Measurements from ENCODE around the gene FARP1.

Gene FARP1

DNA sequence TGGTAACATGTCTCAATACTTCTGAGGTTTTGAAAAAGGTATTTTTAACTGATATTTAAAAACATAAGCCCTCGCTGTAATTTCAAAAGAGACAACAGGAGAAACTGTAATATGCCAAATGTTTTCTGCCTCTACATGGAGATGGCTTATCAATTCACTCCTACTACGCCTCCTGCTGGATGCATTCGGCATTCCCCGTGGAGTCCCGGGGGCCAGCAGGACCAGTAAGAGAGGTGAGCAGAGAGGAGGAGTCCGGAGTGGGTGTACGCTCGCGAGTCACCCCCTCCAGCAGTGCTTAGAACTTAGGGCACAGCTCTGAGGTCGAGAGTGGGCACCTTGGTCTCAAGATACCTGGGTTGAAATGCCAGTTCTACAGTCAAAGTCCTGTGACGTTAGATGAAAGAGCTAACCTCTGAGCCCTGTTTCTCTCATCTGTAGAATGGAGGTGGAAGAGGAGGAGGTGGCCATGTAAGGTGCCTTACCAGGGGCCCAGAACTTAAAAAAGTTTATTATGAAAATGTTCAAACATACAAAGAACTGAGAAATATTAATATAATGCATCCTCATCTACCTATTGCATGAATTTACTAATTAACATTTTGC, 323.8 kb downstream of the FARP1 start:
- DNase-seq: peak; percentile 67
- peaks cover 39% of the 10 kb centered on the region for H3K4me1 Mint-ChIP-seq (ENCODE audit: low read depth)
- peaks cover 90% of the 10 kb centered on the region for H3K36me3 Mint-ChIP-seq (ENCODE audit: low read depth)
- H3K9me3 Mint-ChIP-seq: no peaks in the 10 kb centered on the region
- H3K27me3 Mint-ChIP-seq: no peaks in the 10 kb centered on the region
- H3K27ac Mint-ChIP-seq: peak overlapping the region; percentile 67
- no peak overlapping the region for H3K4me3 Mint-ChIP-seq

DNA sequence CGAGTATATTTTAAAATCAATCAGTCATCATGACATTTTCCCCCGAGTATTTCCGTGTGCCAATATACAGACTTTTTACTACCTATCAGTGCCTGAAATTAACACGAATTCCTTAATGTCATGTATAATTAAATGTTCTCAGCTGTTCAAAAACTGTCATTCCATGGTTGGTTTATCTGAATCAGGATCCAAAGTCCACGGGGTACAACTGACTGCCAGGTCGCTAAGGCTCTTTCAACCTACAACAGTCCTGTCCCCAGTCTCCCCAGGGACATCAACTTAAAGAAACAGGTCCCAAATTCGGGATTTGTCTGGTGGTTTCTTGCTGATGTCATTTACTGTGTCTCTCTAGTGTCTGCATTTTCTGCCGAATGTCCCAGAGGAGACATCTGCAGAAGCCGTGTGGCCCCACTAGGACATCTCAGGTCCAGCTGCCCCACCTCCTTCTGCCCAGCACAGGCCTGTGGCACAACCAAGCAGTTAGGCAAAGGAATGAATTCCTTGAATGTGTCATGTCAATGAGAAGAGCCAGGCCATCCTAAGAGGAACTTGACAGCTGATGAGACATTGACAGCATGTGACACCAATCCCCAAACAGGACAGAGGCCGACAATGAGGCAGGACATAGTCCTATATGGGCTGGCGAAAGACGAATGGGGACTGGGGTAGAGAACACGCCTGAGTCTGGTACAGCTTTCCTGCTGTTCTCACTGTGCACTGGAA, 324.5 kb downstream of the FARP1 start:
- Mint-ChIP-seq H3K36me3 (ENCODE audit: low read depth) (peaks cover 90% of the 10 kb centered on the region), H3K9me3 (no peaks in the 10 kb centered on the region), H3K27ac (peak overlapping the region; percentile 67), H3K4me3 (no peak overlapping the region), H3K27me3 (no peaks in the 10 kb centered on the region), H3K4me1 (ENCODE audit: low read depth) (peaks cover 43% of the 10 kb centered on the region)
- no peak for DNase-seq

DNA sequence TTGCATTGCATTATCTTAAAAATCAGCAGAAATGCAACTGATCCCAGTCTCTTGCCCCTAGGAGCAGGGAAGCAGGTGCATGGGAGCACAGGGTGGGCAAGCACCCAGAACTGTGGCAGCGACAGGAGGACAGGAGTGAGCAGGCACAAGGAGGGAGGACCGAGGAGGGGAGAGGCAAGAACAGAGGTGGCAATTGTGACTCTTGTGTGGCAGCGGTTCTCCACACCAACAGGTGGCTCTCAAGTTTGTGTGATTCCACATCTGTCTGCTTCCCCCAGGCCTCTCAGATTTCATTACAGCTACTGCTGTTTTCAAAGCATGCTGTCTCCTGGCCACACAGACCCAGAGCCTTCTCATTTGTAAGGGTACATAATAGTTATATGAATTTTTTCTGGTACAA, 325.5 kb downstream of the FARP1 start:
- DNase-seq: no peak
- H3K36me3 Mint-ChIP-seq (ENCODE audit: low read depth): peaks cover 90% of the 10 kb centered on the region

DNA sequence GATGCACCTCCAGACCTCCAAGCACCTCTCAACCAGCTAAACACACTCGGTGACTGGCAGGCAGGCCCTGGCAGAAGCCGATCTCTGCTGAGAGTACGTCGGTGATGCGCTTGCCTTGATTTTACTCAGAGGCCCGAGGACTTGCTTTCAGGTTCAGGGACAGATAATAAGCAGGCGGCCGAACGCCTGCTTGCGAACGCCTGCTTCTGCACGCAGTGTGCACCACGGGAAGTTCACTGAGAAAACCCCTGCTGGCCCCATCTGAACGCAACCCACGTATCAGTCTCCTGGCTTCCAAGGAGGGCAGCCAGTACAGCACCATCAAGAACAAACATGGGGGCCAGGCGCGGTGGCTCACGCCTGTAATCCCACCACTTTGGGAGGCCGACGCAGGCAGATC, 326.0 kb downstream of the FARP1 start:
- Mint-ChIP-seq H3K4me1 (ENCODE audit: low read depth) (peaks cover 47% of the 10 kb centered on the region), H3K4me3 (no peak overlapping the region), H3K27ac (peak overlapping the region; percentile 5), H3K27me3 (no peaks in the 10 kb centered on the region), H3K36me3 (ENCODE audit: low read depth) (peaks cover 90% of the 10 kb centered on the region), H3K9me3 (no peaks in the 10 kb centered on the region)
- DNase-seq: no peak

More for the DNA sequence above, 325.5 kb downstream of the FARP1 start:
- no peaks in the 10 kb centered on the region for H3K27me3 Mint-ChIP-seq
- H3K4me3 Mint-ChIP-seq: no peak overlapping the region
- H3K9me3 Mint-ChIP-seq: no peaks in the 10 kb centered on the region
- peak overlapping the region; percentile 67 for H3K27ac Mint-ChIP-seq
- H3K4me1 Mint-ChIP-seq (ENCODE audit: low read depth): peaks cover 45% of the 10 kb centered on the region

DNA sequence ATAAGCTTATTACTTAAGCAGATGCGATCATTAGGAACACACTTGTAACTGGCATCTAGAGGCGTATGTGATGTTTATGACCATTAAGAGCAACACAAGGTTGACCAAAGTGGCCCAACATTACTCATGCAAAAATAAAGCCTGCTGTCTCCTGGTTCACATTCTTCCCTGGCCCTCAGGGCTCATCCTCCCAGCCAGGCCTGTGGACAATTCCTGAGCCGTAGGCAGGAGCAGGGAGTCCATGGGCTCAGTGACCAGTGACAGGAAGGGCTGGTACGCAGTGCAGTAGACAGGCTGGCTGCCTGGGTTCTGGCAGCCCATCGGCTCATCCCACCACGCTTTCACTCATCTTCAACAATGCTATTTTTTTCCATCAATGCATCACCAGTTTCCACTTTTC, 328.0 kb downstream of the FARP1 start:
- H3K27ac Mint-ChIP-seq: peak overlapping the region; percentile 30

DNA sequence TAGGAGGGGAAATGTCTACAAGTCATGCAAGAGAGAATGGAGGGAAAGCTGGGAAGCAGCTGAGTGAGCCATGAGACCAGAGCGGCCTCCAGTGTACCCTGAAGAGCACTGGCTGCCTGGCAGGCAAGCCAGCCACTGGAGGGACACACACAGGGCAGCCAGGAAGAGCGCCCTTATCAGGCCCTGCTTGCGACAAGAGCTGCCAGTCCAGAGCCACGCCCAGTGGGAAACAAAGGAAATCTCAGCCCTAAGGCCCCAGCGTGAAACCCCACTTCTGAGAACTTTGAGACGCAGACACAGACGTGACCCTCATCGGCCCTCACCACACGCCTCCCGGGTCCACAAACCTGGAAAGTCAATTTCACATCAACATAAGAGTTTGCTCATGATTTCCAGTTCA, 329.0 kb downstream of the FARP1 start:
- peaks cover 72% of the 10 kb centered on the region for H3K4me1 Mint-ChIP-seq (ENCODE audit: low read depth)

More for the DNA sequence above, 328.0 kb downstream of the FARP1 start:
- no peaks in the 10 kb centered on the region for H3K27me3 Mint-ChIP-seq
- H3K4me1 Mint-ChIP-seq (ENCODE audit: low read depth): peaks cover 64% of the 10 kb centered on the region
- no peak for DNase-seq
- no peak overlapping the region for H3K4me3 Mint-ChIP-seq
- H3K36me3 Mint-ChIP-seq (ENCODE audit: low read depth): peaks cover 89% of the 10 kb centered on the region
- no peaks in the 10 kb centered on the region for H3K9me3 Mint-ChIP-seq

DNA sequence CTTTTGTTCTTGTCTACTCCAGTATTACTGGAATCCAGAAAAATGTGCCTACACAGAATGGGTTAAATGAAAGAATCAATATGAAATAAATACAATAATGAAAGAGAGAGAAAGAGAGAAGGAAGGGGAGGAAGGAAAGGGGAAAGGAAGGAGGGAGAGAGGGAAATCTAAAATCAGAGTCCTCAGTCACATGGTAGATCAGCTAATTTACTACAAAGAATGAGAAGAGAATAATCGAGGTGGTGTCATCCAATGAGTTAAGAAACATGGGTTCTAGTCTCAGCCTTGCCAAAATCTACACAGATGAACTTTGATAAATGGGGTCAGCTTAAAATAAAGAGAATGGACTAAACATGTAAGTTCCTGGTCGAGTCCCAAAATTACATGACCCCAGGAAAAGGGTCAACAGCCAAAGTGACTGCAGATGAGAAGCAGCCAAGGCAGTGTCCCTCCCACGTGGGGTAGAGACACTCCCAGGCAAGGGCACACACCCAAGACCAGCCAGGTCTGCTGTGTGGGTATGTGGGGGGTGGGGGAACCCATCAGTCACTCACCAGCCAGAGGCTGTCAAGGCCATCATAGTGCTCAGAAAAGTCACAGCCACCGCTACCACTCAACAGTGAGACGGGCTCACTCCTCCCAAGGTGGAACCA, 330.4 kb downstream of the FARP1 start:
- H3K4me3 Mint-ChIP-seq: no peak overlapping the region
- no peaks in the 10 kb centered on the region for H3K9me3 Mint-ChIP-seq
- no peak for DNase-seq
- peak overlapping the region; percentile 78 for H3K27ac Mint-ChIP-seq
- H3K36me3 Mint-ChIP-seq (ENCODE audit: low read depth): peaks cover 79% of the 10 kb centered on the region
- no peaks in the 10 kb centered on the region for H3K27me3 Mint-ChIP-seq
- H3K4me1 Mint-ChIP-seq (ENCODE audit: low read depth): peaks cover 73% of the 10 kb centered on the region

More for the DNA sequence above, 329.0 kb downstream of the FARP1 start:
- DNase-seq: no peak
- H3K27me3 Mint-ChIP-seq: no peaks in the 10 kb centered on the region
- H3K9me3 Mint-ChIP-seq: no peaks in the 10 kb centered on the region
- H3K36me3 Mint-ChIP-seq (ENCODE audit: low read depth): peaks cover 82% of the 10 kb centered on the region
- peak overlapping the region; percentile 45 for H3K27ac Mint-ChIP-seq
- no peak overlapping the region for H3K4me3 Mint-ChIP-seq

DNA sequence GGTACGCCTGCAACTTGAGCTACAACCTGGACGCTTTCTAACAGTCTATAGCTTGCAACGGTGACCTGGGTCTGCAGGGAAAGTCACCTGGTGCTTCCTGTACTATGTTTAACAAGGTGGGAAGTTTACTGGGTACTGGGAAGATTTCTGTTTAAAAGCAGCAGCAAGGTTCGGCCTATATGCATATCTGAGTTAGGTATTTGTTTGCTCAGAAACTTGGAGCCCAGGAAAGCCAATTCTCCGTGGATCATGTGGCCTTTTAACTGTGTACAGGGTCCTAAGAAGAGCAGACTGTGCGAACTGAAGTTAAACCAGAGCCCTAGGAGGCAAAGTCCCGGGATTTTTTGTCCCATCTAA, 330.9 kb downstream of the FARP1 start:
- peaks cover 77% of the 10 kb centered on the region for H3K4me1 Mint-ChIP-seq (ENCODE audit: low read depth)
- no peaks in the 10 kb centered on the region for H3K9me3 Mint-ChIP-seq
- no peak for DNase-seq
- H3K4me3 Mint-ChIP-seq: no peak overlapping the region
- peaks cover 77% of the 10 kb centered on the region for H3K36me3 Mint-ChIP-seq (ENCODE audit: low read depth)
- peak overlapping the region; percentile 83 for H3K27ac Mint-ChIP-seq
- H3K27me3 Mint-ChIP-seq: no peaks in the 10 kb centered on the region

DNA sequence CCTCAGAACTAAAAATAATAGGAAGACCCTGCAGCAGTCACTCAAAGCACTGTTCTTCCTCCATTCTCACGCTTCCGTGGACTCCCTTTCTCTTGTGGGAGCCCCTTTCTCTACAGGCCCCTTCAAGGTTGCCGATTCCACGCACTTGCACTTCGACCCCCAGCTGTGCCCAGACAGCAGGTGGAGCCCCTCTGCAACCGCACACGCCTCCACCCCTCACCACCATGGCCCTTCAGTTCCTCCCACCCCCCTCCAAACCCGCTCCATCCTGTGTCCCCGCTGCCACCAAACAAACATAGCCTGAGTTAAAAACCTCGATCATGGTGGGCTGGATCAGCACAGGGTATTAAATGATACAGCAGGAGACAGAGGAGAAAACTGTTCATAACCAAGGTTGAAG, 331.4 kb downstream of the FARP1 start:
- Mint-ChIP-seq H3K4me1 (ENCODE audit: low read depth) (peaks cover 81% of the 10 kb centered on the region), H3K27me3 (no peaks in the 10 kb centered on the region), H3K9me3 (no peaks in the 10 kb centered on the region), H3K27ac (peak overlapping the region; percentile 83), H3K36me3 (ENCODE audit: low read depth) (peaks cover 77% of the 10 kb centered on the region), H3K4me3 (no peak overlapping the region)
- no peak for DNase-seq

DNA sequence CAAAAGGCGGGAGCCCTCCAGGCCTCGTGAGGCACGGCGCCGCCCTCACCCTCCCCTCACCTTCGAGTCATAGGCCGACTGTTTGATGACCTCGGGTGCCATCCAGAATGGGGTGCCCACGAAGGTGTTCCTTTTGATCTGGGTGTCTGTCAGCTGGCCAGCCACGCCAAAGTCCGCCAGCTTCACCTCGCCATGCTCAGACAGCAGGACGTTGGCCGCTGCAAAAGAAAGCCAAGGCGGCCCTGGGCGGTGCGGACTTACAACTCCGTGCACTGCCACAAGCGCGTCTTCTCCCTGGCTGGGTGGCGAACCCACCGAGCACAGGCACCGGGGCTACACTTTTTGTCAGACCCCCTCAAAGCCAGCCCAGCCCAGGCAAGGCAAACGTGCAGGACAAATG, 331.9 kb downstream of the FARP1 start:
- no peaks in the 10 kb centered on the region for H3K9me3 Mint-ChIP-seq
- no peak overlapping the region for H3K4me3 Mint-ChIP-seq
- no peak for DNase-seq
- no peaks in the 10 kb centered on the region for H3K27me3 Mint-ChIP-seq
- H3K27ac Mint-ChIP-seq: peak overlapping the region; percentile 83
- H3K36me3 Mint-ChIP-seq (ENCODE audit: low read depth): peaks cover 78% of the 10 kb centered on the region
- peaks cover 85% of the 10 kb centered on the region for H3K4me1 Mint-ChIP-seq (ENCODE audit: low read depth)

DNA sequence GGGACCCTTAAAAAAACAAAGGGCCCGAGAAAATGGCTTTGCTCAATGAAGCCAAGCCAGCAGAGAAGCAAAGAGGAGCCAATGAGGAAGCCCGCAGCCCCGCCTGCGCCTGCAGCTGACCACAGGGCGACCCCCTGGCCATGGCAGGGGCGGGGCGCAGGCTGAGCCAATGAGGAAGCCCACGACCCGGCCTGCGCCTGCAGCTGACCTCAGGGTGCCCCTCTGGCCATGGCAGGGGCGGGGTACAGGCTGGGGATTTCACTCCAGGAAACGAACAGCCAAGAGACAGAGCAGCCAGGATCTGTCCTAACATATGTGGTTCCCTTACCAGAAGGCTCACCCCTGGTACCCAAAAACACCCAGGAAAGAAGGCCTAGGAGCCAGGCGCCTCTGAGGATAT, 332.6 kb downstream of the FARP1 start:
- Mint-ChIP-seq H3K36me3 (ENCODE audit: low read depth) (peaks cover 75% of the 10 kb centered on the region), H3K4me3 (peak overlapping the region; percentile 32), H3K27me3 (no peaks in the 10 kb centered on the region), H3K4me1 (ENCODE audit: low read depth) (peaks cover 87% of the 10 kb centered on the region), H3K27ac (peak overlapping the region; percentile 83), H3K9me3 (no peaks in the 10 kb centered on the region)
- DNase-seq: no peak

DNA sequence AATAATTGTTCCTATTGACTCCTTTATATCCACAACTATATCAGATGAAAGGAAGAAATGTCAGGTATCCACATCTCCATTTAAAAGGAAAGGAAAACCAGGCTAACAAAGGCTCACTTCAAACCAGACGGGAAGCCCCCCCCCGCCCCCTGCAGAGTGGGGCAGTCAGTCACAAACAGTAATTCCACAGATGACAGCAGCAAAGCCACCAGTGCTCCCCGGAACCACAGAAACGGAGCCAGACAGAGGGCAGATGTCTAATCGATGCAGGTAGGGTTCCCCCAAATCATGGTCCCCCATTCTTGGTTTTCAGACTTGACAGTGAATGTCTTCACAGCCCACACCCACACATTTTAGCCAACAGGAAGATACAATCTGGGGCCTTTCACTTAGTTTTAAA, 333.2 kb downstream of the FARP1 start:
- H3K9me3 Mint-ChIP-seq: no peaks in the 10 kb centered on the region
- peaks cover 74% of the 10 kb centered on the region for H3K36me3 Mint-ChIP-seq (ENCODE audit: low read depth)
- peak overlapping the region; percentile 66 for H3K4me3 Mint-ChIP-seq
- H3K27ac Mint-ChIP-seq: peak overlapping the region; percentile 98
- peak; percentile 72 for DNase-seq
- peaks cover 90% of the 10 kb centered on the region for H3K4me1 Mint-ChIP-seq (ENCODE audit: low read depth)
- H3K27me3 Mint-ChIP-seq: no peaks in the 10 kb centered on the region

DNA sequence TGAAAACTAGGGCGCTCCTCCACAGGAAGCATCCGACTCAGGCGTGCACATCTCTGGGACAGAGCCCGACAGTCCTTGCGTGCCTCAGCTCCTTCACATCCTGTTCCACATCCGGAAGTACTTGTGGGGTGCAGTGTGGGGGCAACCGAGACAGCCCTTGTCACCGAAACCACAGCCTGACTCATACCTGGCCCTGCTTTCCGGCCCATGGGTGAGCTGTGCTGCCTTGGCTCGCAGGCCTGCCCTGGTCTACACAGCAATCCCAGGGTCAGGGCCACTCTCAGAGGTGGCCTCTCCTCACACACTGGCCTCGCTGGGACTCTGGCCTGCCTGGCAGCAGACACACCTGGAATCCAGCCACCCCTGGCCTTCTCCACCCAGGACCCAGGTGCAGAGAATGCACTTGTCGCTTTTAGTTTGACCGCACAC, 333.7 kb downstream of the FARP1 start:
- H3K4me1 Mint-ChIP-seq (ENCODE audit: low read depth): peaks cover 90% of the 10 kb centered on the region
- peaks cover 74% of the 10 kb centered on the region for H3K36me3 Mint-ChIP-seq (ENCODE audit: low read depth)
- H3K4me3 Mint-ChIP-seq: peak overlapping the region; percentile 66
- H3K27ac Mint-ChIP-seq: peak overlapping the region; percentile 98
- H3K27me3 Mint-ChIP-seq: no peaks in the 10 kb centered on the region
- no peaks in the 10 kb centered on the region for H3K9me3 Mint-ChIP-seq
- DNase-seq: peak; percentile 87

DNA sequence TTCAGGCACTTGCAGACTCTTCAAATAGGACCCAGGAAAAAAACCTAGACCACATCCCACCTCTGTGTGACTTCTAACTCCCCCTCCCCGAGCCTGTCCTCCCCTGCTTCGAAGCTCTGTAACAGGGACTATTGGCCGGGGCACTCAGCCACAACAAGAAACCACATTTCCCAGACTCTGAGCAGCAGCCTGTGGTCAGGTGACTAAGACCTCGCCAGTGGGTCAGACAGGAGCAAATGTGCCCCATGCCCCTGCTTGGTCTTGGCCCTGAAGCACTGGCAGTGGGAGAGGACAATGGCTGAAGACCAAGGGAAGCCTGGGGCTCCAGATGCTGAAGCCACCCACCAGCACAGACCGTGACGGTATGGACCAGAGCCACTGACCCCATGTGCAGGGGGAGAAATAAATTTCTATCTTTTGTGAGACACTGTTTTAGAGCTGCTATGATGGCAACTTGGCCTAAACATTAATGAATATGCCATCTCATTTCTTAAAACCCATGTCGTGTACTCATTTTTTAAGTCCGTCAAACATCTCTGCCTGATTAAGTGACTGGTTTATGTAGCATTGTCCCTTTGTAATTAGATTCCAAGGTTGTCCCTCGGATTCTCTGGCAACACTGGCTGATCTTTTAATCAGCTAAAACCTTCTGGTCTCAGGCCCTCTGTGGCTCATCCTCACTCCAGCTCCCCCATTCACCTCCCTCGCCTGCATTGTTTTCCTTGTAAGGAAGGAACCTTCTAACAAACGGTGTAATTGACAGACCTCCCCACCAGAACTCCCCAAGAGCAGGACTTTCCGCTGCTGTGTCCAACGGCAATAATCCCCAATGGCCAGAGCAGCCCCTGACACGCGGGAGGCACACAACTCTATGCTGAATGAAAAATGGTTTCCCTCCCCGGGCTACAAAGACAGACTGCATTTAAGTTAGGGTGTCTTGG, 335.6 kb downstream of the FARP1 start:
- no peak for DNase-seq
- Mint-ChIP-seq H3K9me3 (no peaks in the 10 kb centered on the region), H3K36me3 (ENCODE audit: low read depth) (peaks cover 71% of the 10 kb centered on the region), H3K27ac (peak overlapping the region; percentile 85), H3K4me1 (ENCODE audit: low read depth) (peaks cover 90% of the 10 kb centered on the region), H3K27me3 (no peaks in the 10 kb centered on the region), H3K4me3 (peak overlapping the region; percentile 23)
